HCEC 1CT (cell line): ENCODE results near the gene RPS6KB2.
A peak's percentile ranks its signal among the peaks of the same experiment; 100 is the strongest.

Source experiments
- DNase-seq: peaks from one replicate; pipeline ENCODE4 v3.0.0-alpha.2; 2017

RPS6KB2 gene

DNA sequence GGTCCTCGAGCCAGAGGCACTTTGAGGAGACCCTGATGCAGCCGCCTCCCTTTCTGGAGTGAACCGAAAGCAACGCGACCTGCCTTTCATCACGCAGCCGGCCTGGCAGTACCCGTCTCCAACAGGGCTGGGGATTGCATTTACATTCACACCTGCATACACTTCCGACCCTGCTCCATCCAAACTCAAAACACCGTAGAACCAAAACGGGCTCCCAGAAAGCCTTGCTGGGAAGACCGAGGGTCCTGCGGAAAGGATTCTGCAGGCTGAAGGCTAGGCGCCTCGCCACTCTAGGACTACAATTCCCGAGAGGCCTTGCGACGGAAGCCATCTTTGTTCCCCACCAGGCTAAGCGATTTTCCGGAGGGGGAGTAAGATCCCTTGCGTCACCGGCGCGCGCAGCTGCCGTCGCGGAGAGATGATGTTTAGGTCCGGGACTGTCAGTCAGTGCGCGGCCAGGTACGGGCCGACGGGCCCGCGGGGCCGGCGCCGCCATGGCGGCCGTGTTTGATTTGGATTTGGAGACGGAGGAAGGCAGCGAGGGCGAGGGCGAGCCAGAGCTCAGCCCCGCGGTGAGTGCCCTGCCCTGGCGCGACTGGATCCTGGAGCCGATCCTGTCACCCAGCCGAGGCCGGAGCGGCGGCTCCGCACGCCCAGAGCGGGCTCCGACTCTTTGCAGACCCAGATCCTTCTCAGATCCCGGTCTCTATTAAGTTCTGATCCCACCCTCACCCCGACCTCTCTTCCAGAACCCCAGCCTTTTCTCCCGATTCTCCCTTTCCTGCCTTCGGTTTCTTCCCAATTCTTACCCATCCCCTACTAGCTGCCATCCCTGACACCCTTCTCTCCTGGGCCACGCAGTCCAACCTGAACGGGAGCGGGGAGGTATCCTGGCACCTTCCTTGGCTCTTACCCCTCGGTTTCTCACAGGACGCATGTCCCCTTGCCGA lies at the start of gene RPS6KB2:
RPS6KB2 (plus strand) TSS at position 443 of the 950 bp plus-strand sequence; CDS start at position 495, 52 bp downstream.
- peak; percentile 94 for DNase-seq

DNA sequence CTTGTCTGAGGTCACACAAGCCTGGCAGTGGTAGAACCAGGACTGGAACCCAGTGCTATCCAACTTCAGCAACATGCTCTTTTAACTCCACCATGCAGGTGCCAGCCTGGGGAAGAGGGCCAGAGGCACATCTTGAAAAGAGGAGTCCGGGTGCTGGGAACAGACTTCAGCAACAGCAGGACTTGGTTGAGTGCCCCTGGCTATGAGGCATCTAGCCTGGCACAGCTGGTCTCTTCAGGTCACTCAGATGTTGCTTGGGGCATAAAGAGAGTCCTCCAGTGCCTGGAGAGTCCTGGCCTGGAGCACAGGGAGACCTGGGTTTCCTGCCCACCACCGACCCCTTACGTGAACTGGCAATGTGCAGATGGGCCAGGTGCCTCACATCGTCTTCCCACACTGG lies 49.8 kb upstream of the RPS6KB2 start:
- DNase-seq, result no peak

DNA sequence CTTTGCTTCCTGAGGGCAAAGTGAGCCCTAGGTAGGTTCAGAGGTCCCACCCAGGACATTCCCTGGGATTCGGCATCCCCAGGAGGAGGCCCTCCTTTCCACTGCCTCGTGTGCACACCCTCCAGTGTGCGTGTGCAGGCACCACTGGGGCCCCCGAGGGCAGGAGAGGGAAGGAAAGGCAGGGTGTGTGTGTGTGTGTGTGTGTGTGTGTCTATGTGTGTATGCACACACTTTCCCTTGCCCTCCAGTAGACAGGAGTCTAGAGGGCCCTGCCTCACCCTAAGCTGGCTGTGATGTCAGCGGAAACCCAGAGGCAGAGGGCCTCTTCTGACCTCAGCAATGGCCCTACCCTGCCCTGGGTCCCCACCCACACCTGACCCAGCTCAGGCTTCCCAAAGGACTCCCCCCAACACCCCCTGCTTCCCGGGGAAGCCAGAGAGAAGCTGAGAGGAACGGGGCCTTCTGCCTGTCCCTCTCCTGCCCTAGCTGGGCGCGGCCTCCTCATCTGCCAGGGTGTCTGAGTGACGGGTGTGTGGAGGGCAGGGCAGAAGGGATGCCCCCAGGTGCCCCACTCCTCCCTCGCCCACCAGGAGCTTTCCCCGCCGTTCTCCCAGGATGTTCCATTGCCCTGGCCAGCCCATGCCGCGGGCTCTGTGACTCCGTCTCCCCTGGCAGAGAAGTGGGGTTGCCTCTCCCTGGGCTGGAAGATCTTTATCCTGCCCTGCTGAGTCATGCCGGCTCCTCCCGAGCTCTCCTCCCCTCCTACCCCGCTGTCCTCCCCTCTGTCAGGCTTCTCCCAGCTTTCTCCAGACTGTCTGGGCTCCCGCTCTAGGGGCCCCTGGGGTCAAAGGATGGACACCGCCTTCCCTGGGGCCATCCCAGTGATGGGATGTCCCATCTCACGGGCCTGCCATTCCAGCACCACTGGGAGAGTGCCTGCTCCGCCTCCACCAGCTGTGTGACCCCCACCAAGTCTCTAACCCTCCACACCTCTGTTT lies 48.9 kb upstream of the RPS6KB2 start:
- no peak for DNase-seq

DNA sequence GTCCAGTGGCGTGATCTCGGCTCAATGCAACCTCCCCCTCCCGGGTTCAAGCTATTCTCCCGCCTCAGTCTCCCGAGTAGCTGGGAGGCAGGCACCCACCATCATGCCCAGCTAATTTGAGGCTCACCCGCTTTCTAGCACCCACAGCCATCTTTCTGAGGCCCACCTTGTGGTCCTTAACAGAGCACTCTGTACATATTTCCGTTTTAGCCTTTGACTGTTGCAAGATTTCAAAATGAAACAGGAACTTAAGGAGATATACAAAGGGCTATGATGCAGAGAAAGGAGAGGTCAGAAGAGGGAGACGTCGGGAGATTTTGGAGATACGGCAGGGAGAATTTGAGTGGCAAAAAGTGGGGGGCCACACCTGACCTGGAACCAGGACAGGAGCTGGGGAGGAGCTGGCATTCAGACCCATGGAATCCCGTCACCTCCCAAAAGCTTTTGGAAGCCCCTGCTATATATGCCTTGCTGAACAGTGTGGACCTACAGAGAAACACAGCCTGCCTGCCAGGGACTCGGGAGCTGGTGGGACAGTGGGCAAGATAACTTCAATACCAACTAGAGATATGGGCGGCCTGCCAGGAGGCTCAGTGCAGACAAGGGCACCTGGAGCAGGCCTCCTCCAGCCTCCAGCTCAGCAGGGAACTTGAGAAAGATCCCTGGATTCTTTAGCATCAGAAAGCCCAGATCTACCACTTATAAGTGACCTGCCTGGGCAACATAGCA lies 46.9 kb upstream of the RPS6KB2 start:
- no peak for DNase-seq

DNA sequence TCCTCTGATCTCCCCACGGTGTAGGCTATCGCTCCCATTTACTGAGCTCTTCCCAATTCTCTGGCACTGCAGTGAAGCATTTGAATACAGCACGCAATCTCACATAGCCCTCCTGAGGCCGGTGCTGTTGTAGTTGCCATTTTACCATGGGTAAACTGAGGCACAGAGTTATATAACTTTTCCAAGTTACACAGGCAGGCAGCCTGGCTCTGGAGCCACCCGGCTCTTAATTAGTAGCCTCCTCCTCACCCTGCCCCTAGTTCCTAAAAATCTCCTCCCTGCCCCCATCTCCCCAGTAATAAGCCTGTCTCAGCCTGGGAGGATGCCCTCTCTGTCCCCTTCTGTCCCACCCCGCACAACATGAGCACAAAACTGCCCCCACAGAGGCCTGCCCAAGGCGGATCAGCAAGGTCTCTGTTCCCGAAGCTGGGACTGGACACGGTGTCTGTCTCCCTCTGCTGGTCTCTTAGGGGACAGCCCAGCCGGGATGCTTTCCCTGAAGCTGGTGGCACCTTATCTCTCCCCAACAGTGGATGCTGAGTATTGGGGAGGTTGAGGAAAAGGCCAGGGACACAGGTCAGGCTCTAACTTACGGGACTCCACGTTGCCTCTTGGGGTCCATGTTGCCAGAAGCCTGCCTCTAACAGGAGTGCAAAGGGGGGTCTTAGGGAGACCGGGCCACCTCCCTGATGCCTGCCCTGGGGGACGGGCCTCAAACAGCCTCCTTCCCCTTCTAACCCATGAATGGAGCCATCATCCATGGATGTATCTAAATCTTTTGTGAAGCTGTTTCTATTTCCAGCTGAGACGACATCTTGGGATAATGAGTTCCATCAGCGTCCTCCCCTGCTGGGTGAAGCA lies 45.8 kb upstream of the RPS6KB2 start:
- peak; percentile 63 for DNase-seq

DNA sequence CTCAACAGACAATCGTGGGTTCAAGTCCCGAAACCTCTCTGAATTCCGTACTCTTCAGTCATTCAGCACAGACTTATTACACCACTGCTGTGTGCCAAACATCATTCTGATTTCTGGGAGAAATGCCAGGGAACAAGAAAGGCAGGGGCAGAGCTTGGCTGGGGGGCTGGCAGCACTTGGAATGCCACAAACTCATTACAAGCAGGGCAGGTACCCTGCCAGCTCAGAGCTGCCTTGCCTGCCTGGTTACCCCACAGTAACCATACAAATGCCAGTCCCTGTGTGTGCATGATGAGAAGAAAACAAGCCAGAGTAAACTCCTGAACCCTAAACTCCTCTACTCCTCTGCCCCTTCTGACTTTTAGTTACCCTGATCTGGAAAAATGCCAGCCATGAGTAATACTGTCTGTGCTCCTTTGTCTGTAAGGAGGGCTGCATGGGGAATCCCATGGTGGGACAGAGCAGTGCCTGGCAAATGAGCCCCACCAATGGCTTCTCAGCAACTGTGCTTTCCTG lies 43.4 kb upstream of the RPS6KB2 start:
- no peak for DNase-seq

DNA sequence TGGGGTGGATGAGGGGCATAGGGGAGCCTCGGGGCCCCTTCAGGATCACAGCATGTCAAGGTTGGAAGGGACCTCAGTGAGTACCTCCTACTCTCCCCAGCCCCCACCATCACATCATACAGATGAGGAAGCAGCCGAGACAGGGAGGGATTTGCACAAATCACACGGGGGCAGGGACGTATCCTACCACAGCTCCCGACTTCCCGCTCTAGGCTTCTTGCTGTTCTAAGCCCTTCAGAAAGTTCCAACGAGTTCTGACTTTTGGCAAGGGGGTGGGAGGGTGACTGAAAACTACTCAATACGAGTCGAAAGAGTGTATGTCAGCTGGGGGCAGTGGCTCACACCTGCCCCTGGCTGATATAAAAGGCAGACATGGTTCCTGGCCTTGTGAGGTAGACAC lies 41.2 kb upstream of the RPS6KB2 start:
- DNase-seq, result no peak

DNA sequence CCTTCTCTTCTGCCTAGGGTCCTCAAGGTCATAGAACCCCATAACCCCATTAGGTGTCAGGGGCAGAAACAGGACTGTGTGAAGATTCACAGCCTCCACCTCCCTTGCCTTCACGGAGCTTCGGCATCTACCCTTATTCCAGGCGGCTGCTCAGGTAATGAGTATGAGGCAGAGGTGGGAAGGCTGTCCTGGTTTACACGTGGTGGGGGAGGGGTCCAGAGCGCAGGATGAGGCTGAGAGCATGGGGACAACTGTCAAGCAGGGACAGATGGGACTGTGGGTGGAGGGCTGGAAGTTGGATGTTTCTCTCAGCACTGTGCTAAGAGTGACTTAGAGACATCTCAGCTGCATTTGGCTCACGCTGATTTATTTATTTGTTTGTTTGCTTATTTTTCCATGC lies 40.8 kb upstream of the RPS6KB2 start:
- DNase-seq, result no peak

DNA sequence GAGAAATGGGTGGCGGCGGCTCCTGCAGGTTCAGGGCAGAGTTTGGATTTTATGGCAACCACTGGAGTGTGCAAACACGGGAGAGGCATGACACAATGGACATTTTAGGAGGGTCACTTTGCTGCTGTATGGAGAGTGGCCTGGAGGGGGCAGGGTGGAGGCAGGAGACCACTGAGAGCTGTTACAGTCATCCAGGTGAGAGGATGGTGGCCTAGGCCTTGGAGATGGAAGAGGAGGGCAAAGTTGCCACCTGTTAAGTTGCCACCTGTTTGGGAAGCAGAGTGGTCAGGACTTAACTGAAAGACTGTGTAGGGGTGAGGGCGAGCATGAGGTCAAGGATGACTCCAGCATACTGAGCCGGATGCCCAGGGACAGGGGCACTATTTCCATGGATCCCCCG lies 38.8 kb upstream of the RPS6KB2 start:
- DNase-seq, result no peak

DNA sequence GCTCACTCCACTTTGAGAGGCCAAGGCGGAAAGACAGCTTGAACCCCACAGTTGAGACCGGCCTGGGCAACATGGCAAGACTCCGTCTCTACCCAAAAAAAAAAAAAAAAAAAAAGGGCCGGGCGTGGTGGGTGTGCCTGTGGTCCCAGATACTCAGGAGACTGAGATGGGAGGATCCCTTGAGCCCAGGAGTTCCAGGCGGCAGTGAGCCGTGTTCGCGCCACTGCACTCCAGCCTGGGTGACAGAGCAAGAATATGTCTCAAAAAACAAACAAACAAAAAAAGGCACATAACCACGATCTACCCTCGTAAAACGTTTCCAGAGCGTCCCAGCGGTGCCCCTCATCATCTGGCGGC lies 37.4 kb upstream of the RPS6KB2 start:
- DNase-seq, result no peak

DNA sequence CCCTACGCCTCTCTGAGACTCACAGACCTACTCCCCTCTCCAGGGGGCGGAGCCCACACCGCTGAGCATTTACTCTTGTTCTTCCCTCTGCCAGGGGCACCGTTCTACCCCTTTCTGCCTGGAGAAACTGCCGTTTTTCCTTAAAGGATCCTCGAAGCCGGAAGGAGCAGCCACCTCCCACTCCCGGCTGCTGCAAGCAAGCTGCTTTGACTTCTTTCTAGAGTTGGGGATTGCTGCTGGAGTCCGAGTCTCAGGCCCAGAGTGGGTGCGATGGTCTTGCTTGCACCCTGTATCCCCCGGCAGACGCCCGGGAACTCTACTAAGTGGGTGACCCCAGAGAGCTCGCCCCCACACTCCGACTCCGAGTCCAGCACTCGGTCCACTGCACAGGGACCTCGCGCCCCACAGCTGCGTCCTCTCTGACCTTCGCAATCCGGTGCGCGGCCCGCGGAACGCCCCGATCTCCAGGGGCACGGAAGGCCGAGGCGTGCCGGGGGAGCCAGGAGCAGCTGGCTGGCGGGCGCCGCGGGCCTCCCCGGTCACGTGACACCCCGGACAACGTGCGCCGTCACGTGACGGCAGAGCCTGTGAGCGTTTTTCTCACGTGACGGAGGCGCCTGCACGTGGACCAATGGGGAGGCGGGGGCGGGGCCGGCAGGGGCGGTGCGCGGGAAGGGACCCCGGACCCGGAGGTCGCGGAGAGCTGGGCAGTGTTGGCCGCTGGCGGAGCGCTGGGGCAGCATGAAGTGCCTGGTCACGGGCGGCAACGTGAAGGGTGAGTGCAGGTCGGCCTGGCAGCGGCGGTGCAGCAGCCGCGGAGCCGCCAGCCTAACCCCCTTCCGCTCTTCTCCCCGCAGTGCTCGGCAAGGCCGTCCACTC lies 36.8 kb upstream of the RPS6KB2 start, which contains the start of gene RAD9A:
RAD9A (plus strand) TSS at position 683 of the 879 bp plus-strand sequence; CDS start at position 742, 59 bp downstream.
- peak; percentile 91 for DNase-seq

DNA sequence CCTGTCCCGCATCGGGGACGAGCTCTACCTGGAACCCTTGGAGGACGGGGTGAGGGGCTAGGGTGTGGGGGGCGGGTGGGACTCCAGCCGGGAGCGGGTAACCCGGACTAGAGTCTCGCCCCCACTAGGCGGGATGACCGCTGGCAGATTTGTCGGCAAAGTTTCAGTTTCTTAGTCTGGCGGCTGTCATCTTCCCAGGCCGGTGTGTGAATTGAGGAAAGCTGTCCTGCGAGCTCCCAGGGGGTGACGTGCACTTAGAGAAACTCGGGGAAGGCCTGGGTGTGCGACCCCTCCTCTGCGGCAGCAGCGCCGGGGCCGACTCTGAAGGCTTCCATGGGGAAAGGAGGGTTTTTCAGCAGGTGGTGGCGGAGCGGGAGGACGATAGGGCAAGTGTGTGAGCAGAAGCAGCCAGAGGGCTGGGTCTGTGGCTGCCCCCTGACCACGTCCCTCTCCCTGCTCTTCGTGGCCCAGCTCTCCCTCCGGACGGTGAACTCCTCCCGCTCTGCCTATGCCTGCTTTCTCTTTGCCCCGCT lies 36.0 kb upstream of the RPS6KB2 start:
- DNase-seq, result no peak

DNA sequence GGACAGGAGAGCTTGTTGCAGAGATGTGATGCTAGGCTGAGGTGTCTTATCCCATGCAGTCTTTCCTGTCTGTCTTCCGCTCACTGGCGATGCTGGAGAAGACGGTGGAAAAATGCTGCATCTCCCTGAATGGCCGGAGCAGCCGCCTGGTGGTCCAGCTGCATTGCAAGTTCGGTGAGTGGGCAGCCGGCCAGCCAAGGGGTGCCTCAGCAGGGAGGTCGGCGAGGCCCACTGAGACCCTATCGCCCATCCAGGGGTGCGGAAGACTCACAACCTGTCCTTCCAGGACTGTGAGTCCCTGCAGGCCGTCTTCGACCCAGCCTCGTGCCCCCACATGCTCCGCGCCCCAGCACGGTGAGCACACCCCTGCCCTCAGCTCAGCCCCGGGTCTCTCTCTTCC lies 34.9 kb upstream of the RPS6KB2 start:
- DNase-seq, result no peak

DNA sequence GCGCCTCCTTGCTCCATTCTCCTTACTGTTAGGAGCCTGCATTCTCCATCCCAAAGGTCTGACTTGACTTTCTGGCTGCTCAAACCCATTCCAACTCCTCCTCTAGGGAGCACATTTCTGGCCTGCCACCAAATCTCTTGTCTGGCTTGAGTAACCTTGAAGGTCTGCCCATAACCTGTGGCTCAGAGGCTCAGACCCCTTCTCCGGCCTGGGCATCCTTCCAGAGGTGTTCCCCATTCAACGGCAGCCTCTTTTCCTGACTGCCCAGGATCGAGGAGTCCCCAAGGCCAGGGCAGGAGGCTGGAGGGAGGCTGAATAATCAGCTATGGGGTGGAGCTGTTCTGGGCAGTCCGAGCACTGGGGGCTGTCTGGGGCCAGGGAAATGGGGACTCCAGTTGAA lies 34.3 kb upstream of the RPS6KB2 start:
- DNase-seq, result no peak

DNA sequence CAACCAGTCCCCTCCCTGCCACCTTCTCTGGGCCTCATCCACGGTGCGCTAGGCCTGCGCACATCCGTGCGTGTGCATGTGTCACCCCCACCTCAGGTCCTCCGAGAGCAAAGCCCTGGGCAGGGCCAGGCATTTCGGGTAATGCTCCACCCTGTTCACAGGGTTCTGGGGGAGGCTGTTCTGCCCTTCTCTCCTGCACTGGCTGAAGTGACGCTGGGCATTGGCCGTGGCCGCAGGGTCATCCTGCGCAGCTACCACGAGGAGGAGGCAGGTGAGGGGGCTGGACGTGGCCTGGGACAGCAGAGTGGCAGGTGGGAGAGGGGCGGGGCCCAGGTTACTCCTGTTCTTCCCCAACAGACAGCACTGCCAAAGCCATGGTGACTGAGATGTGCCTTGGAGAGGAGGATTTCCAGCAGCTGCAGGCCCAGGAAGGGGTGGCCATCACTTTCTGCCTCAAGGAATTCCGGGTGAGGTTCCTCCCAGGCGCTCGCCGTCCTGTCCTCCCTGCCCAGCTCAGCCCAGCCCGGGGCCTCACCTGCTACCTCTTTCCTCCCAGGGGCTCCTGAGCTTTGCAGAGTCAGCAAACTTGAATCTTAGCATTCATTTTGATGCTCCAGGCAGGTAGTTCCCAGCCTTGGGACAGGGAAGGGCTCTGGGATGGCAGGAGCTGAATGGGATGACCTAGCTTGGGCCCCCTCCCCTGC lies 32.6 kb upstream of the RPS6KB2 start:
- DNase-seq, result no peak

DNA sequence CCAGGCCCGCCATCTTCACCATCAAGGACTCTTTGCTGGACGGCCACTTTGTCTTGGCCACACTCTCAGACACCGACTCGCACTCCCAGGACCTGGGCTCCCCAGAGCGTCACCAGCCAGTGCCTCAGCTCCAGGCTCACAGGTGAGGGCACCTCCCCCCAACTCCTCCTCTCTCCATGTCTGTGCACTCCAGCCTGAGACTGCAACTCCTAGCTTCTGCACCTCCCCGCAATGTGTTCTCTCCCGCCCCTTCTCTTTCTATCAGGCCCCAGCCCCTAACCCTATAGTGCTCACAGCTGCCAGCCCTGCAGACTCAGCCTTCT lies 32.1 kb upstream of the RPS6KB2 start:
- no peak for DNase-seq

DNA sequence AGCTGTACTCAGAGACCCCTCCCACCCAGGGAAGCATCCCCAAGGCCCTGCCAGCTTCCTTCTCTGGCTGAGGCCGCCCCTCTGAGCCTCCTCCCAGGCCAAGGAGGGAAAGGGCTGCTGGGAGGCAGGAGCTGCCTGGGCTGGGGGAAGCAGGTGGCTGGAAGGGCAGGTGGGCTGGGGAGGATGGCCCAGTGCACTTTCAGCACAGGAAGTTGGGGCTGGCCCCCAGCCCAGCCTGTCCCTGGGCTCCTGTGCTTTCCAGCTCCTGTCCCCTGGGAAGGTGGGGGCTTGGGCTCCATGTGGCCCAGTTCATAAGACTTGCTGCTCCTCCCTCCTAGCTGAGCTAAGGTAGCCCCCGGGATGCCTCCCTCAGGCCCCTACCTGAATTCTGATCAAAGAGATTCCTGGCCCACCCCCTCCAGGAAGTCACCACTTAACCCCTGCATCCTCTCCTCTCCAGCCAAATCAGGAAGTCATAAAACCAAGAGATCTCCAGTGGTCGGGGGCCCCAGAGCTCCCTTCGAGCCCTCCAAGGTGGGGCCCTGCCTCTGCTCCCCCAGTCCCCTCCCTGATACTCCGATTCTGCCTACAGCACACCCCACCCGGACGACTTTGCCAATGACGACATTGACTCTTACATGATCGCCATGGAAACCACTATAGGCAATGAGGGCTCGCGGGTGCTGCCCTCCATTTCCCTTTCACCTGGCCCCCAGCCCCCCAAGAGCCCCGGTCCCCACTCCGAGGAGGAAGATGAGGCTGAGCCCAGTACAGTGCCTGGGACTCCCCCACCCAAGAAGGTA lies 31.5 kb upstream of the RPS6KB2 start:
- DNase-seq, result no peak

DNA sequence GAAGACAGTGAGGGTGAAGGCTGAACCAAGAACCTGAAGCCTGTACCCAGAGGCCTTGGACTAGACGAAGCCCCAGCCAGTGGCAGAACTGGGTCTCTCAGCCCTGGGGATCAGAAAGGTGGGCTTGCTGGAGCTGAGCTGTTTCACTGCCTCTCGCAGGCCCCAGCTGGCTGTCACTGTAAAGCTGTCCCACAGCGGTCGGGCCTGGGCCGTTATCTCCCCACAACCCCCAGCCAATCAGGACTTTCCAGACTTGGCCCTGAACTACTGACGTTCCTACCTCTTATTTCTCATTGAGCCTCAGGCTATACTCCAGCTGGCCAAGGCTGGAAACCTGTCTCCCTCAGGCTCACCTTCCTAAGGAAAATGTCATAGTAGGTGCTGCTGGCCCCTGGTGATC lies 30.8 kb upstream of the RPS6KB2 start:
- no peak for DNase-seq
